CD4-positive, alpha-beta T cell treated with Interleukin-6 at 100 ng/mL for 8 hours (primary cell): Measurements from ENCODE around the gene HSCB.
"Not testable (repeated sequence)": the region's sequence is repeated elsewhere in the genome, so short reads cannot be mapped to it uniquely, and the experiment has no call there.

Experiments
- DNase-seq: peaks from one replicate; pipeline ENCODE4 v3.0.0-alpha.2; 2020; ENCODE audit warnings: mixed read lengths, low spot score

The HSCB gene

DNA sequence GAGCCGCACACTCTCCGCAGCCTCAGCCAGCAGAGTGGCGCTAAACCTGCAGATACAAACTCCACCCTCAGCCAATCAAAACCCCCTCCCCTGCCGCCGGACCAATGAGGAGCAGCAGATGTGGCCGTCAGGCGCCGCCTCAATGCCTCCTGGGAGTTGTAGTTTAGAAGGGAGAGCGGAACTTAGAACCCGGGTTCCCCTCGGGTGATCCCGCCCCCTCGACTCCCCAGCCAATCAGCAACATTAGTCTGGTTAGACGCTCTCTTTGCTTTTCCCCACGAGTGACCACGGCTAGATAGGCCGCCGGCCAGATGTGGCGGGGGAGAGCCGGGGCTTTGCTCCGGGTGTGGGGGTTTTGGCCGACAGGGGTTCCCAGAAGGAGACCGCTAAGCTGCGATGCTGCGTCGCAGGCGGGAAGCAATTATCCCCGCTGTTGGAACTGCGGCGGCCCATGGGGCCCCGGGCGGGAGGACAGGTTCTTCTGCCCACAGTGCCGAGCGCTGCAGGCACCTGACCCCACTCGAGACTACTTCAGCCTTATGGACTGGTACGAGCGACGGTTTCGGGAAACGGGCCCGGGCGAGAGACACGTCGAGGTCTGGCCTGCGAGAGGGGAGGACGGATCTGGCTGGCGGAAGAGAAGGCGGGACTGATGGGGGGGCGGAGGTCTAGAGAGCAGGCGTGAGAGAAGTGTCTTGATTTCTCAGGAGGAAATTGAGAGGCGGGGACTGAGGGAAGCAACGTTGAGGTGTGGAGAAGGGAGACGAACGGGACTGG is at the start of gene HSCB, which contains the start of gene CHEK2:
Gene HSCB (plus strand): TSS at position 255 of the 777 bp plus-strand sequence. CDS start 57 bp downstream, at position 312.
Gene CHEK2 (minus strand): TSS at position 36 of the 777 bp plus-strand sequence. CDS start 7,099 bp downstream, outside the sequence.
- DNase-seq = peak; percentile 97

GRCh38 chr22:28693041-28693760 is 48.6 kb upstream of the HSCB start:
- DNase-seq = not testable (repeated sequence)

DNA sequence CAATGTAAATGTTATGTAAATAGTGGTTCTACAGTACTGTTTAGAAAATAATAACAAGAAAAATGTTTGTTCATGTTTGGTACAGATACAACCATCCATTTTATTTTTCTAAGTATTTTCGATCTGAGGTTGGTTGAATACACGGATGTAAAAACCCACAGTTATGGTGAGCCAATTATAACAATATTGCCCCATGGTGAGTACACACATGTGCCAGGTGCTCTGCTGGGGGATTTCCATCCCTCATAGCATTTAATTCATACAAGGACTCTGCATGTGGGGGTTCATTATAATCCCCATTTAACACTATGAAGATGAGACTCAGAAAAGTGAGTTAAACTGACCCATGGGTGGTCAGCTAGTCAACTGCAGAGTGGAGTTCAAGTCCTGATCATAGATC is 38.9 kb upstream of the HSCB start:
- DNase-seq = no peak

GRCh38 chr22:28703436-28703835 is 38.4 kb upstream of the HSCB start:
- no peak for DNase-seq

DNA sequence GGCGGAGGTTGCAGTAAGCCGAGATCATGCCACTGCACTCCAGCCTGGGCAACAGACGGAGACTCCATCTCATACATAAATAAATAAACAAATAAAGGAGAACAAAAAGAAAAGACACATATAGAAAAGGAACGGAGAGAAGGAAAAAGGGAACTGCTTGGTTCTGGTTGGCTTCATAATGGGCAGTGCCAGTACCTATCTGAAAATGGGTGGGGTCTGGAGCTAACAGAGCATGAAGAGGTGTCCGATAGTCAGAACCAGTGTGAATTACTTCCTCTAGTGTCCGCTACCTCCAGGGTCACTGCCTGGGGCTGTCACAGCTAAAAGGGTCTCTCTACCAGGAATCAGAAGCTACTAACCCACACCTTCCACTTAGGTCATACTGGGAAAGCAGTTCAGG is 35.0 kb upstream of the HSCB start:
- no peak for DNase-seq

GRCh38 chr22:28710107-28710506 is 31.7 kb upstream of the HSCB start:
- DNase-seq = no peak

DNA sequence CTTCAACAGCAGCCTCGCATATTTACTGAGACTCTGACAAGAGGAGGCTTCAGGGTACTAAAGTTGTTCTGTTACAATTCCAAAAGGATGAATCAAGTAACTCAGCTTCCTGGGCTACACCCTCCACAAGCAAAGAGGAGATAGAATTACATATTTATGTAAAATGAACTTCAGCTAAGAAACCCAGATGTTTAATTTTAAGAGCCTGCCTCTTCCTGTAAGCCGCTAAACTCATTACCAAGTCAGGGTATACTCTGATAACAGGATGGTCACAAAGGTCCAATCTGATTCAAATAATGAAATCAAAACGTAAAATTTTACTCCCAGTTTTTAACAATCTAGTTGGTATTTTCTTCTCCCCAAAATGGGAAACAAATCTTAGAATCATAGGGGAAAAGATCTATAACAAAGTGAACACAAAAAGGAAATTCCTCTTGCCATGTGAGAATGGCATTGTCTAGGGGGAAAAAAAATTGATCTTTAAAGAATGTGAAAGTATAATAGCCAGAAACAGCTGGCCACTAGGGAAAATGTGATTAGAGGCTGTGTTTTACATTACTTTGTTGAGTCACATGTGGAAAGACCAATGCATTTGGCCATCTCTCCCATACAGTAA is 31.2 kb upstream of the HSCB start:
- DNase-seq = no peak

- DNase-seq = no peak
Observed at GRCh38 chr22:28711341-28711740, 30.5 kb upstream of the HSCB start.

- DNase-seq = no peak
Observed at GRCh38 chr22:28711820-28712777, 29.7 kb upstream of the HSCB start.

- no peak for DNase-seq
Observed at GRCh38 chr22:28714043-28714628, 27.7 kb upstream of the HSCB start.

GRCh38 chr22:28715611-28716010 is 26.2 kb upstream of the HSCB start:
- no peak for DNase-seq

DNA sequence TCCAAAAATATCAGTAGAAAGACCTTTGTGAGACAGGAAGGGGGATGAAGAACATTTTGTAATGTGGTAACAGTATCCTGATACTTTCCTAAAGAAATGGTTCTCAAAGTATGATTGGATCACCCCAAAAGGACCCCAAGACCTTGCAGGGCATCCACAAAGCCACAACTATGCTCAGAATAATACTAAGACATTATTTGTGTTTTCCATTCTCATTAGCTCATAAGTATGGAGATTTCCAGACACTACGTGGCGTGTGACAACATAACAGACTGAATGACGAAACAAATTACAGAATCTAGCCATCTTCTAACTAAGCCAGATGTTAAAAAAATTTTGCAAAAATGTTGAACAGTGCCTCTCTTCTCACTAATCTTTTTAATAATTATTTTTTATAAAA is 25.2 kb upstream of the HSCB start:
- no peak for DNase-seq

- DNase-seq = no peak
Observed at GRCh38 chr22:28718044-28718443, 23.8 kb upstream of the HSCB start.

- no peak for DNase-seq
Observed at GRCh38 chr22:28728002-28728401, 13.8 kb upstream of the HSCB start.

DNA sequence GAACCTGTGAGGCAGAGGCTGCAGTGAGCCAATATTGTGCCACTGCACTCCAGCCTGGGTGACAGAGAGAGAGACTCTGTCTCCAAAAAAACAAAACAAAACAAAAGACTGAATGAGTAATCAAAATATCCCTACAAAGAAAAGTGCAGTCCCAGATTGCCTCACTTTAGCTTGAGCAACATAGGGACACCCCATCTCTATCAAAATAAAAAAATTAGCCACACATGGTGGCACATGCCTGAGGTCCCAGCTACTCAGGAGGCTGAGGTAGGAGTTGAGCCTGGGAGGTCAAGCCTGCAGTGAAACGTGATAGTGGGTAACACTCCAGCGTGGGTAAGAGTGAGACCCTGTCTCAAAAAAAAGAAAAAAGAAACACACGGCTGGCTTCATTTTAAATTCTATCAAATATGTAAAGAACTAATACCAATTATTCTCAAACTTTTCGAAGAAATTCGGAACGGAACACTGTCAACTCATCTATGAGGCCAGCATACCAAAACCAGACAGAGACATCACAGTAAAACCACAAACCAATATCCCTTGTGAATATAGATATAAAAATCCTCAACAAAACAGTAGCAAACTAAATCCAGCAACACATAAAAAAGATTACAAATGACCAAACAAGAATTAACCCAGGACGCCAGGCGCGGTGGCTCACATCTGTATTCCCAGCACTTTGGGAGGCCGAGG is 13.1 kb upstream of the HSCB start:
- DNase-seq = no peak

GRCh38 chr22:28730179-28730578 is 11.7 kb upstream of the HSCB start:
- DNase-seq = no peak

- no peak for DNase-seq
Observed at GRCh38 chr22:28734393-28734792, 7.4 kb upstream of the HSCB start.

- DNase-seq = no peak
Observed at GRCh38 chr22:28736301-28737155, 5.3 kb upstream of the HSCB start.

DNA sequence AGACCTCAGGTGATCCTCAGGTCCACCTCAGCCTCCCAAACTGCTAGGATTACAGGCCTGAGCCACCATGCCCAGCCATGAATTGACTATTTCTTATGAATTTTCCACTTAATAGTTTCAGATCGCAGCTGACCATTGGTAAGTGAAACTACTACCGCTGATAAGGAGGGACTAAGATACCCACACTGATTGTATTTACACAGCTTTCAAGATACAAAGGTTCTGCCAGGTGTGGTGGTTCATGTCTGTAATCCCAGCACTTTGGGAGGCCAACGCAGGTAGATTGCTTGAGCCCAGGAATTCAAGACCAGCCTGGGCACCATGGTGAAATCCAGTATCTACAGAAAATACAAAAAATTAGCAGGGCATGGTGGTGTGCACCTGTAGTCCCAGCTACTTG is 4.1 kb upstream of the HSCB start:
- no peak for DNase-seq

- not testable (repeated sequence) for DNase-seq
Observed at GRCh38 chr22:28738876-28739275, 3.0 kb upstream of the HSCB start.
